NCI-H2227 treated with DMSO at 0.1 percent for 48 hours (cell line): Measurements from ENCODE around the gene GRIK1.

Experiments used
- DNase-seq: peaks from one replicate; lab custom pipeline; 2025; lab: John Stamatoyannopoulos, UW

GRIK1 gene

DNA sequence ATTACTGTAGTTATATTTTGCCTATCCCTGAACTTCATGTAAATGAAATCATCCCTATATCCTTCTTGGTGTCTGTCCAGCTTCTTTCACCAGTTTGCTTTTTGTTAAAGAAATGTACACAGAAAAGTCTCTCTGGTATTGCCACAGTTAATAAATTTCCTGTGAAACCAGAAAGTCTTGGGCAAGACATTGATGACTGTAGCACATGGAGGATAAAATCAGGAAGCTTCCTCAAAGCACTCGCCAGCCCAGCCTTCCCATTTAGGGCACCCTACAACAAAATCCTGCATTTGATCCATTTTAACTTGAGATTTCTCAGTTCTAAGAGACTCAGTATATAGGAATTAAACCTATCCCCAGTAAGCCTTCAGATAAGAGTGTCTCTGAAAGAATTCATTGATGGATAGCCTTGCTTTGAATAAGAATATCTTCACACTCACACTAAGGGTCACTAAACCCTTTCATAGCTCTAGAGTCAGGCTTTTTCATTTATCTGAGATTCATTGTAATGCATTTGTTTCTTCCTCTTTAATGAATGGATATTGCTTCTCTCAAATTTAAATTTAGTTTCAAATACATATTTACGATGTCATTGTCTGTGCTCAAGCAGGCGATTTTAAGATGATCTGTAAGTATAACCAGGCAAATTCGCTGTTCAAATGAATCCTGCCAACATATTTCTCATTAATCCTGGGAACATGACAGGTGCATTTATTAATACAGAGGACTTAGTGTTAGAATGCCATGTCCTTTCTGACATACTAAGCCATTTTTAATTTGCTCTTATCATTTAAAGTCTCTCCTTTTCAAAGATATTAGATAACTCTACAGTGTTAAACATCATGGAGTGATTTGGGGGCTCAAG lies 153.1 kb downstream of the GRIK1 start:
- no peak for DNase-seq

- DNase-seq, result no peak
Observed at GRCh38 chr21:29777160-29777559, 162.6 kb downstream of the GRIK1 start.

DNA sequence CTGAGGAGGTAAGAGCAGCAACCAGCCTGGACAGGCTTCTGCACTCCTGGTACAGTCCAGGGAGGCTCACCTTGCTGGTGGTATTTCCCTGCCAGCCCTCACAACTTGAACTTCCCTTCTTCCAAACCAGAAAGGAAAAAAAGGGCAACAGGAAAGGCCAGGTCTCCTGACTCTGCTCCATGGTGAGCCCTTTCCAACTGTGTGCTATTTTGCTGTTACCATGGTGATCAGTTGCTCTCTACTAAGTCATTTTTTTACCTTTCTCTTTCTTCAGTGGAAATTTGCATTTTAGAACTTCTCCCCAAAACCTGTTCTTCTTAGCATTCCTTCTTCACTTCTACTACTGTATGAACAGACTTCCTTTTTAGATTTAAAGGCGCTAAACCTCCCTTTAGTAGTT lies 164.3 kb downstream of the GRIK1 start:
- no peak for DNase-seq

GRCh38 chr21:29771491-29772066 lies 168.2 kb downstream of the GRIK1 start:
- no peak for DNase-seq

- DNase-seq, result no peak
Observed at GRCh38 chr21:29763674-29764073, 176.1 kb downstream of the GRIK1 start.

DNA sequence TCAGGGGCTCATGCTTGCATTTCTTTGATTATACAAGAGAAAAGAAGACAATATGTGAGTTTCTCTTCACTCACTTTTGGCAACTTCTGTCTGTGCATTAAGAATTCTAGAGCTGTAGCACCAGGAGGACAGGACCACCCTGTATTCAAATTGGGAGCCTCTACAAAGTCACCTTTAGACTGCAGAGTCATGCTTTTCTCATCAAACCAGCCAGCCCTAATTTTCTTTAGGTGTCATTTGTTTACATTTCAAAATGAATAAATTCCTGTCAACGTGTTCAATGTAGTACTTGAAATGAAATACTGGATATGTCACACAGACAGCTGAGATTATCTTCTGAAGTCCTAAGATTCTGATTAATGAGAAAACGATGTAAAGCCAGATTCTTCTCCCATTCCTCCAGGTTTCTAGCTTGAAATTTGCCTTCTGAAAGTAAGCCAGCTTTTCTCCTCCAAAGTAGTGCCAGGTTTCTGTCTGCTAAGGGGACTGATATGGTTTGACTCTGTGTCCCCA lies 177.2 kb downstream of the GRIK1 start:
- DNase-seq, result no peak

GRCh38 chr21:29753216-29753615 lies 186.6 kb downstream of the GRIK1 start:
- no peak for DNase-seq

- DNase-seq, result no peak
Observed at GRCh38 chr21:29751473-29752185, 188.2 kb downstream of the GRIK1 start.

DNA sequence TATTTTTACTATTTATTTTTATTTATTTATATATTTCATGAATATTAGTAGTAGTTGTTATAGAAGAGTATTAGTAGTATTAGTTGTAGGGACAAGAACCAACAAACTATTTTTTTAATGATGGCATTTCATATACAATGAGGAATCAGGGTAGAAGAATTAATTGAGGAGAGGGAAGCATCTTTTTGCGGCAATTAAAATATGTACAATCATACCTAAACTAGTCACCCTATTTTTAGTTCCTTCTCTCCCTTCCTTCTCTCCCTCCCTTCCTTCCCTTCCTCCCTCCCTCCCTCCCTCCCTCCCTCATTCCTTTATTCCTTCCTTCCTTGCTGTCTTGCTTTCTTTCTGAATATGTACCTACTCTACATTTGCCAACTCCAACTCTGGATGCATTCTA lies 189.8 kb downstream of the GRIK1 start:
- no peak for DNase-seq

- no peak for DNase-seq
Observed at GRCh38 chr21:29749223-29749622, 190.6 kb downstream of the GRIK1 start.

GRCh38 chr21:29748391-29749167 lies 191.2 kb downstream of the GRIK1 start:
- DNase-seq, result no peak

DNA sequence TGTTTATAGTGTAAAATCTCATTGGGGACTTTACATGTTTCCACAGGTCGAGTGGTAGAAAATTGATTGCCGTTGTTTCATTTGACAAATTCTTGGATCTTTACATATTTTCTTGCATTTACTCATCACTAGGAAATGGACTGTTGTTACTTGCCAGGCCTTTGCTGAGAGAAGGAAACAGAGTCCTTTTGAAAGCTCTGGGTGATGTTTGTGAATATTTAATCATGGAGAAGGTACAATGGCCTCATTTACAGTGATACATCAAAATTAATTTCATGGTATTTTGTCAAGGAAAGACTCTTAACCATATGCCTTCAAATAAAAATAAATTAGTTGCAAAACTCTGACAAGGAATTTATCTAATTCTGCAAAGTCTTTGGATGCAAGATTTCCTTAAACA lies 198.0 kb downstream of the GRIK1 start:
- DNase-seq, result no peak

DNA sequence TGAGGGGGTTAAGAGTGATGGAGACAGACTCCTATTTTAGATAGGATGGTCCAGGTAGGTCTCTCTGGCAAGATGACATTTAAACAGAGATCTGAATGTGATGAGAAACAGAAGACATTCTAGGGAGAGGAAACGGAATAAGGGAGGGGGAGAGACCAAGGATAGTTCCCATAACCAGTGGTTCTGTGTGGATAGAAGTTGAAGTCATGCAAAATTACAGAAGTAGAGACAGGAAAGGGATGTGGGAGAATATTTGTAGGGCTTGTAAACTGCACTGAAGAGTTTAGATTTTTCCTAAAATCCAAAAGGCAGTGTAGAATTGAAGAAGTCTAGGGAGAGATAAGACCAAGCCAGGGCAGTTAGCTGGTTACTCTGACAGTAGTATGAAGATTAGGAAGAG lies 200.6 kb downstream of the GRIK1 start:
- no peak for DNase-seq

GRCh38 chr21:29738730-29739129 lies 201.1 kb downstream of the GRIK1 start:
- no peak for DNase-seq

GRCh38 chr21:29737186-29737585 lies 202.6 kb downstream of the GRIK1 start:
- no peak for DNase-seq

GRCh38 chr21:29730281-29730680 lies 209.5 kb downstream of the GRIK1 start:
- DNase-seq, result no peak

GRCh38 chr21:29726044-29726443 lies 213.8 kb downstream of the GRIK1 start:
- DNase-seq, result no peak

DNA sequence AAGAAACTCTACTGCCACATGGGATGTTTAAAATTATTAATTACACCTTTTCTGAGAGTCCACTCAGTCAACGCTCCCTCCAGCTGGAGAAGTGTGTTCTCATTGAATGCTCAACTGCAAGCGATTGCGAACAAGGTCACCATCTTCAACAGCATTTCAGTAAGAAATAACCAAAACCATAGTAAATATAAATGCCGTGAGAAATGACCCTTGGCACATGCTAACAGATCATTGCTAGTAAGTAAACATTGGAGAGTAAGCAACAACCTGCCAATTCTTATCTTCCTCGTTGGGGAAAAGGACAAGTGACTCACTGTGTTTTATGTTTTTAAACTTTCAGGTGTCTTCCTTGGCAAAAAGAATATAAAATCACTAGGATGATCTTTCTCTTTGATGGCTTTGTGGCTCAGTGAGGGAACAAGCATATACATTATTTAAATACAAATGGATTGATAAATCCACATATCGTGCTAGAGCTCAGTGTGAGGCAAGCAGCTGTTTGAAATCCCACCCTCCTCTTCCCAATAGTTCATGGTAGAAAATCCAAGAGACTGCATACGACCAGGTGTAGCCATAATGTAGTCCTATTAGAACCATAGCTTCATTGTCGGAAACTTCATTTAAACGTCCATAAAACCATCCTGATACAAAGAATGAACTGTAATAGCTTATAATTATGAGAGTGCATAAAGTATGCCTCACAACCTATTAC lies 214.6 kb downstream of the GRIK1 start:
- no peak for DNase-seq

- DNase-seq, result no peak
Observed at GRCh38 chr21:29721964-29722363, 217.8 kb downstream of the GRIK1 start.

- DNase-seq, result no peak
Observed at GRCh38 chr21:29721221-29721620, 218.6 kb downstream of the GRIK1 start.

- DNase-seq, result no peak
Observed at GRCh38 chr21:29719521-29719920, 220.3 kb downstream of the GRIK1 start.
